Liver (tissue), 9 donors: Measurements from ENCODE around the gene MALRD1. TPM values are rescaled to one million over a fixed set of nuclear protein-coding genes. Genes with fewer than 3 reads are reported as not detected.

Source experiments
- DNase-seq: peaks from one replicate; pipeline ENCODE4 v3.0.0-alpha.2; 2017; ENCODE audit warnings: low spot score
- H3K27ac ChIP-seq, 2 donors: one replicate each; pipeline ENCODE4 v1.7.0; 2013; ENCODE audit warnings: inconsistent platforms in 2 of 2, low read length in 2 of 2, control low read depth in 1 of 2, low read depth in 1 of 2, mild to moderate bottlenecking in 1 of 2
- H3K27me3 ChIP-seq, 4 donors: one replicate each; pipeline versions ENCODE4 v1.6.1 to v1.7.0; 2013; ENCODE audit warnings: low read length in 3 of 4, inconsistent platforms in 1 of 4, mild to moderate bottlenecking in 1 of 4, moderate library complexity in 1 of 4; ENCODE audit not compliant: control insufficient read depth in 4 of 4, insufficient read depth in 4 of 4
- H3K36me3 ChIP-seq, 4 donors: one replicate each; pipeline versions ENCODE4 v1.6.1 to v1.7.0; 2013; ENCODE audit warnings: low read length in 3 of 4, mild to moderate bottlenecking in 3 of 4, low read depth in 1 of 4, moderate library complexity in 1 of 4; ENCODE audit not compliant: control insufficient read depth in 4 of 4, insufficient read depth in 3 of 4
- H3K4me1 ChIP-seq, 4 donors: one replicate each; pipeline versions ENCODE4 v1.6.1 to v1.7.0; 2013; ENCODE audit warnings: low read length in 3 of 4, mild to moderate bottlenecking in 3 of 4, moderate library complexity in 1 of 4; ENCODE audit not compliant: control insufficient read depth in 4 of 4, insufficient read depth in 4 of 4
- H3K4me3 ChIP-seq, 3 donors: one replicate each; pipeline versions ENCODE4 v1.6.1 to v1.7.0; 2013; ENCODE audit warnings: low read length in 3 of 3, control low read depth in 1 of 3, low read depth in 1 of 3, mild to moderate bottlenecking in 1 of 3
- H3K9ac ChIP-seq, 2 donors: one replicate each; pipeline ENCODE4 v1.7.0; 2013; ENCODE audit warnings: low read length in 2 of 2, mild to moderate bottlenecking in 2 of 2, moderate library complexity in 2 of 2, control low read depth in 1 of 2, low read depth in 1 of 2
- H3K9me3 ChIP-seq, 4 donors: one replicate each; pipeline versions ENCODE4 v1.6.1 to v1.7.0; 2013; ENCODE audit warnings: low read length in 3 of 4; ENCODE audit not compliant: control insufficient read depth in 4 of 4
- ATF3 ChIP-seq: IDR thresholded peaks from 2 replicates; pipeline ENCODE4 v1.6.1; 2016; ENCODE audit warnings: antibody characterized with exemption
- CTCF ChIP-seq: fragments of 150-350 bp; IDR thresholded peaks from 2 replicates; pipeline ENCODE4 v1.5.1; 2017; ENCODE audit warnings: improper control_type of control experiment, low read depth, low read length; ENCODE audit not compliant: missing input control
- EGR1 ChIP-seq, 2 donors: IDR thresholded peaks; 2 replicates each; pipeline ENCODE4 v1.6.1; 2016 to 2018; ENCODE audit warnings: antibody characterized with exemption in 2 of 2, low read depth in 2 of 2
- FOXA1 ChIP-seq: IDR thresholded peaks from 2 replicates; pipeline ENCODE4 v1.6.1; 2016; ENCODE audit warnings: antibody characterized with exemption
- FOXA2 ChIP-seq: IDR thresholded peaks from 2 replicates; pipeline ENCODE4 v1.6.1; 2016; ENCODE audit warnings: antibody characterized with exemption
- GABPA ChIP-seq, 2 donors: IDR thresholded peaks in 1 of 2; conservative IDR thresholded peaks in 1 of 2; 2 replicates each; pipeline ENCODE4 v1.6.1; 2016; ENCODE audit warnings: antibody characterized with exemption in 2 of 2, mild to moderate bottlenecking in 1 of 2, moderate library complexity in 1 of 2
- HNF4A ChIP-seq, 2 donors: conservative IDR thresholded peaks; 2 replicates each; pipeline ENCODE4 v1.6.1; 2016; ENCODE audit warnings: antibody characterized with exemption in 2 of 2, mild to moderate bottlenecking in 2 of 2
- HNF4G ChIP-seq: IDR thresholded peaks from 2 replicates; pipeline ENCODE4 v1.6.1; 2016; ENCODE audit warnings: antibody characterized with exemption
- JUND ChIP-seq, 2 donors: IDR thresholded peaks; 2 replicates each; pipeline ENCODE4 v1.6.1; 2016; ENCODE audit warnings: antibody characterized with exemption in 2 of 2
- MAX ChIP-seq: IDR thresholded peaks from 2 replicates; pipeline ENCODE4 v1.6.1; 2016; ENCODE audit warnings: antibody characterized with exemption
- NR2F2 ChIP-seq: IDR thresholded peaks from 2 replicates; pipeline ENCODE4 v1.6.1; 2016; ENCODE audit warnings: antibody characterized with exemption
- RAD21 ChIP-seq, 2 donors: IDR thresholded peaks; 2 replicates each; pipeline ENCODE4 v1.6.1; 2016; ENCODE audit warnings: antibody characterized with exemption in 2 of 2, mild to moderate bottlenecking in 2 of 2
- REST ChIP-seq: IDR thresholded peaks from 2 replicates; pipeline ENCODE4 v1.6.1; 2016; ENCODE audit warnings: antibody characterized with exemption, mild to moderate bottlenecking
- RXRA ChIP-seq, 2 donors: IDR thresholded peaks; 2 replicates each; pipeline ENCODE4 v1.6.1; 2017 to 2018; ENCODE audit warnings: antibody characterized with exemption in 2 of 2, mild to moderate bottlenecking in 1 of 2
- SP1 ChIP-seq: IDR thresholded peaks from 2 replicates; pipeline ENCODE4 v1.6.1; 2018; ENCODE audit warnings: antibody characterized with exemption, mild to moderate bottlenecking
- TAF1 ChIP-seq: conservative IDR thresholded peaks from 2 replicates; pipeline ENCODE4 v1.6.1; 2016; ENCODE audit warnings: antibody characterized with exemption, mild to moderate bottlenecking
- YY1 ChIP-seq: IDR thresholded peaks from 2 replicates; pipeline ENCODE4 v1.6.1; 2016; ENCODE audit warnings: antibody characterized with exemption, mild to moderate bottlenecking
- ZBTB33 ChIP-seq: IDR thresholded peaks from 2 replicates; pipeline ENCODE4 v1.6.1; 2016; ENCODE audit warnings: antibody characterized with exemption
- whole genome bisulfite sequencing: extraction: QIAGEN DNeasy Blood & Tissue Kit; methylation state at CpG from one replicate; pipeline ENCODE4 v1.1.7; 2013; 5-methylcytosine and 5-hydroxymethylcytosine counted together
- polyA plus RNA-seq, 2 donors: library from polyadenylated mRNA; stranded (reverse) in 1 of 2; unstranded in 1 of 2; fragments of 200-250 nt in 1 of 2; fragments of >200 nt in 1 of 2; fragmentation: Nextera tagmentation in 1 of 2; extraction: Ambion mirVana in 1 of 2; gene quantifications; one replicate each; pipeline versions ENCODE4 v1.2.1 to v1.2.3, GENCODE V29; 2013 to 2015
- total RNA-seq, 2 donors: library from RNA; depleted of rRNA; stranded (reverse); fragments of >200 nt; gene quantifications; one replicate each; pipeline ENCODE4 v1.2.3, GENCODE V29; 2014
- donor health status: healthy.
- donor health status: healthy.
- donor health status: healthy.
- donor health status: healthy.
- donor health status: healthy.

MALRD1 gene
- total and polyA plus RNA-seq, 4 donors, result 0.37 to 0.59 TPM; not detected in 2

GRCh38 chr10:19634163-19634562 lies 585.6 kb downstream of the MALRD1 start:
- no peaks in the 10 kb centered on the region for H3K36me3 ChIP-seq
- H3K27ac ChIP-seq, result no peak overlapping the region
- no peak overlapping the region for H3K4me3 ChIP-seq
- H3K9me3 ChIP-seq, result no peaks in the 10 kb centered on the region
- peaks cover 4 to 10% (median 6%) of the 10 kb centered on the region in 4 donors for H3K4me1 ChIP-seq
- TF ChIP-seq HNF4A (conservative IDR thresholded peaks at IDR 0.05), result no peak
- TF ChIP-seq RAD21 (IDR thresholded peaks at IDR 0.05), result no peak
- no peak for TF ChIP-seq RXRA (IDR thresholded peaks at IDR 0.05)
- TF ChIP-seq NR2F2, result no peak
- no peak for TF ChIP-seq TAF1
- no peak overlapping the region for H3K9ac ChIP-seq
- WGBS, result 96% methylated on average over 5 of the region's 5 CpGs
- DNase-seq, result no peak
- no peaks in the 10 kb centered on the region for H3K27me3 ChIP-seq

- peak overlapping the region in 1 of 2 donors; percentile 7 for H3K9ac ChIP-seq
- H3K27ac ChIP-seq, result peak overlapping the region; percentile 26 to 42
- no peaks in the 10 kb centered on the region for H3K27me3 ChIP-seq
- H3K4me3 ChIP-seq, result peak overlapping the region; percentile 41 to 55 (median 49)
- no peak for DNase-seq
- H3K4me1 ChIP-seq, result peaks cover 4 to 12% (median 6%) of the 10 kb centered on the region in 4 donors
- 3% methylated on average over 1 of the region's 1 CpG for WGBS
- no peaks in the 10 kb centered on the region for H3K9me3 ChIP-seq
- TF ChIP-seq YY1 (no peak), SP1 (peak; percentile 71), TAF1 (no peak), MAX (no peak), ZBTB33 (no peak), HNF4A (conservative IDR thresholded peaks at IDR 0.05) (peak; percentile 79 to 82), HNF4G (peak; percentile 35), RAD21 (IDR thresholded peaks at IDR 0.05) (peak; percentile 30 to 50), RXRA (IDR thresholded peaks at IDR 0.05) (peak; percentile 72 to 73), ATF3 (peak; percentile 59), CTCF (no peak), REST (no peak), NR2F2 (peak; percentile 99), FOXA2 (no peak), GABPA (IDR thresholded peaks at IDR 0.05 in 1 of 2, conservative IDR thresholded peaks at IDR 0.05 in 1 of 2) (no peak), FOXA1 (peak; percentile 21), JUND (IDR thresholded peaks at IDR 0.05) (peak; percentile 65 to 67), EGR1 (IDR thresholded peaks at IDR 0.05; ENCODE audit: low read depth in 2 of 2) (no peak)
- H3K36me3 ChIP-seq, result no peaks in the 10 kb centered on the region
Observed at GRCh38 chr10:19638182-19638895, 589.7 kb downstream of the MALRD1 start.
